ENCODE measurements around the gene ACER3. TPM values are rescaled to one million over a fixed set of nuclear protein-coding genes. Genes with fewer than 3 reads are reported as not detected.

Gene ACER3
- total RNA-seq, 1 donor from 2014 or later, result 17.3 TPM

- DNase-seq (ENCODE audit: low read depth), result no peak
- TF ChIP-seq, protein P1, sequence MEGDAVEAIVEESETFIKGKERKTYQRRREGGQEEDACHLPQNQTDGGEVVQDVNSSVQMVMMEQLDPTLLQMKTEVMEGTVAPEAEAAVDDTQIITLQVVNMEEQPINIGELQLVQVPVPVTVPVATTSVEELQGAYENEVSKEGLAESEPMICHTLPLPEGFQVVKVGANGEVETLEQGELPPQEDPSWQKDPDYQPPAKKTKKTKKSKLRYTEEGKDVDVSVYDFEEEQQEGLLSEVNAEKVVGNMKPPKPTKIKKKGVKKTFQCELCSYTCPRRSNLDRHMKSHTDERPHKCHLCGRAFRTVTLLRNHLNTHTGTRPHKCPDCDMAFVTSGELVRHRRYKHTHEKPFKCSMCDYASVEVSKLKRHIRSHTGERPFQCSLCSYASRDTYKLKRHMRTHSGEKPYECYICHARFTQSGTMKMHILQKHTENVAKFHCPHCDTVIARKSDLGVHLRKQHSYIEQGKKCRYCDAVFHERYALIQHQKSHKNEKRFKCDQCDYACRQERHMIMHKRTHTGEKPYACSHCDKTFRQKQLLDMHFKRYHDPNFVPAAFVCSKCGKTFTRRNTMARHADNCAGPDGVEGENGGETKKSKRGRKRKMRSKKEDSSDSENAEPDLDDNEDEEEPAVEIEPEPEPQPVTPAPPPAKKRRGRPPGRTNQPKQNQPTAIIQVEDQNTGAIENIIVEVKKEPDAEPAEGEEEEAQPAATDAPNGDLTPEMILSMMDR (IDR thresholded peaks at IDR 0.05; ENCODE audit: insufficient read depth, low read depth, low read length), result no peak
- no peak for TF ChIP-seq EZH2 (IDR thresholded peaks at IDR 0.05; ENCODE audit: insufficient read depth, low read length)
- H3K9ac ChIP-seq (ENCODE audit: low read length), result no peak overlapping the region
- Mint-ChIP-seq H3K4me1 (ENCODE audit: low read depth, unreplicated experiment) (peaks cover 8% of the 10 kb centered on the region), H3K9me3 (ENCODE audit: unreplicated experiment) (no peaks in the 10 kb centered on the region), H3K27me3 (ENCODE audit: low read depth, unreplicated experiment) (peaks cover 20% of the 10 kb centered on the region), H3K27ac (ENCODE audit: unreplicated experiment) (no peak overlapping the region), H3K36me3 (ENCODE audit: low read depth, unreplicated experiment) (peaks cover 2% of the 10 kb centered on the region), H3K4me3 (ENCODE audit: unreplicated experiment) (no peak overlapping the region)
- H2AFZ ChIP-seq (ENCODE audit: low read depth, low read length), result no peak overlapping the region
- no peaks in the 10 kb centered on the region for H3K4me1 ChIP-seq (ENCODE audit: insufficient read depth, low read length)
- H3K36me3 ChIP-seq (ENCODE audit: insufficient read depth, low read length), result no peaks in the 10 kb centered on the region
- no peak overlapping the region for H3K4me2 ChIP-seq (ENCODE audit: low read length)
- no peak for FAIRE-seq
- no peaks in the 10 kb centered on the region for H3K79me2 ChIP-seq (ENCODE audit: insufficient read depth, low read length)
- no peak overlapping the region for H3K4me3 ChIP-seq (ENCODE audit: insufficient read depth, low read depth, low read length)
- H3K9me3 ChIP-seq (ENCODE audit: insufficient read depth, low read depth, low read length), result no peaks in the 10 kb centered on the region
- H4K20me1 ChIP-seq (ENCODE audit: insufficient read depth, low read length), result no peaks in the 10 kb centered on the region
- peaks cover 16% of the 10 kb centered on the region for H3K27me3 ChIP-seq (ENCODE audit: insufficient read depth, low read length)
- H3K27ac ChIP-seq (ENCODE audit: low read depth, low read length), result no peak overlapping the region
Measured at GRCh38 chr11:77029829-77030228, 169.1 kb downstream of the ACER3 start.

DNA sequence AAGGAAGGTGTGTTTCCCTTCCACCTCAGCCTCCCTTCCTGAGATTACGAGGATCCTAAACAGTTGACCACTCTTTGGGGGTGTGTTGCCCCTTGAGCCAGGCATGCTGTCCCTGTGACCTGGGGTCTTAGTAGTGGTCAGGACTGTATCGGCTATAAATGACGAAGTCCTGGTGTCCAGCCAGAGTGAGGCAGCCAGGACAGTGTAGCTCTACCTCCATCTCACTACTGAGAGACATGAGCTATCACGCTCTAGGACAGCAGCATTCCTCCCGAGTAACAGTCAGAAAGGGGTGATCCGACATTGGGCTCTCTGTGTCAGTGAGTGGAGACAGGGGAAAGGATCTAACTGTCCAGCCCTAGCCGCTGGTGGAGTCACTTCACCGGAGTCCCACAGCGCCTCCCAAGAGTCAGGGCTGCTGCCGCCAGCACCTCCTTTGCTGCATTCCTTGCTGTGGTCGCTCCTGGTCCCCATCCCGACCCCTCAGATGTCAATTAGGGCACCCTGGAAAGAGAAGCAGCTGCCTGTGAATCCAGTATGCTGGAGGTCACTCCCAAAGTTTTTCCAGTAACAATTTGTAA, 170.2 kb downstream of the ACER3 start:
- no peaks in the 10 kb centered on the region for H3K9me3 Mint-ChIP-seq (ENCODE audit: unreplicated experiment)
- peaks cover 20% of the 10 kb centered on the region for H3K27me3 Mint-ChIP-seq (ENCODE audit: low read depth, unreplicated experiment)

DNA sequence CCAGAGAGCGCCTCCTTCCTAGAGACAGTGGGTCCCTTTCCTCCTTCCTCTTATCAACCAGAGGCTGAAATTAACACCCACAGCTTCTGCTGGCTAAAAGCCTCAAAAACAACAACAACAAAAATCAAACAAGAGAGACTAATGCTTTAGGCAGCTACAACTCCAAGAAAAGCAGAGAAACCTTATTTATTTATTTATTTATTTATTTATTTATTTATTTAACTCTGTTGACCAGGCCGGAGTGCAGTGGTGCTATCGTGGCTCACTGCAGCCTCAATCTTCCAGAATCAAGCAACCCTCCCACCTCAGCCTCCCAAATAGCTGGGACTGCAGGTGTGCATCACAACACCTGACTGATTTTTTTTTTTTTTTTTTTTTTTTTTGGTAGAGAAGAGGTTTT, 170.9 kb downstream of the ACER3 start:
- H3K4me1 Mint-ChIP-seq (ENCODE audit: low read depth, unreplicated experiment), result peaks cover 8% of the 10 kb centered on the region
- no peaks in the 10 kb centered on the region for H3K4me1 ChIP-seq (ENCODE audit: insufficient read depth, low read length)
- peaks cover 22% of the 10 kb centered on the region for H3K27me3 Mint-ChIP-seq (ENCODE audit: low read depth, unreplicated experiment)
- no peaks in the 10 kb centered on the region for H3K79me2 ChIP-seq (ENCODE audit: insufficient read depth, low read length)
- DNase-seq (ENCODE audit: low read depth), result no peak
- H3K9me3 Mint-ChIP-seq (ENCODE audit: unreplicated experiment), result no peaks in the 10 kb centered on the region
- no peak overlapping the region for H2AFZ ChIP-seq (ENCODE audit: low read depth, low read length)
- FAIRE-seq, result no peak
- no peaks in the 10 kb centered on the region for H4K20me1 ChIP-seq (ENCODE audit: insufficient read depth, low read length)
- no peaks in the 10 kb centered on the region for H3K36me3 ChIP-seq (ENCODE audit: insufficient read depth, low read length)
- H3K27me3 ChIP-seq (ENCODE audit: insufficient read depth, low read length), result peaks cover 16% of the 10 kb centered on the region
- H3K4me2 ChIP-seq (ENCODE audit: low read length), result no peak overlapping the region
- no peak overlapping the region for H3K4me3 Mint-ChIP-seq (ENCODE audit: unreplicated experiment)
- peaks cover 2% of the 10 kb centered on the region for H3K36me3 Mint-ChIP-seq (ENCODE audit: low read depth, unreplicated experiment)
- no peaks in the 10 kb centered on the region for H3K9me3 ChIP-seq (ENCODE audit: insufficient read depth, low read depth, low read length)
- TF ChIP-seq, protein P1 (IDR thresholded peaks at IDR 0.05; ENCODE audit: insufficient read depth, low read depth, low read length), result no peak
- TF ChIP-seq EZH2 (IDR thresholded peaks at IDR 0.05; ENCODE audit: insufficient read depth, low read length), result no peak
- H3K9ac ChIP-seq (ENCODE audit: low read length), result no peak overlapping the region
- no peak overlapping the region for H3K27ac ChIP-seq (ENCODE audit: low read depth, low read length)
- H3K4me3 ChIP-seq (ENCODE audit: insufficient read depth, low read depth, low read length), result no peak overlapping the region
- no peak overlapping the region for H3K27ac Mint-ChIP-seq (ENCODE audit: unreplicated experiment)

More for the DNA sequence above, 170.2 kb downstream of the ACER3 start:
- no peak overlapping the region for H3K4me2 ChIP-seq (ENCODE audit: low read length)
- DNase-seq (ENCODE audit: low read depth) (no peak), FAIRE-seq (no peak)
- H3K9ac ChIP-seq (ENCODE audit: low read length), result no peak overlapping the region
- no peak overlapping the region for H2AFZ ChIP-seq (ENCODE audit: low read depth, low read length)
- no peak overlapping the region for H3K4me3 Mint-ChIP-seq (ENCODE audit: unreplicated experiment)
- no peaks in the 10 kb centered on the region for H3K79me2 ChIP-seq (ENCODE audit: insufficient read depth, low read length)
- H3K36me3 Mint-ChIP-seq (ENCODE audit: low read depth, unreplicated experiment), result peaks cover 2% of the 10 kb centered on the region
- no peak overlapping the region for H3K27ac Mint-ChIP-seq (ENCODE audit: unreplicated experiment)
- peaks cover 8% of the 10 kb centered on the region for H3K4me1 Mint-ChIP-seq (ENCODE audit: low read depth, unreplicated experiment)
- peaks cover 16% of the 10 kb centered on the region for H3K27me3 ChIP-seq (ENCODE audit: insufficient read depth, low read length)
- H3K9me3 ChIP-seq (ENCODE audit: insufficient read depth, low read depth, low read length), result no peaks in the 10 kb centered on the region
- H3K36me3 ChIP-seq (ENCODE audit: insufficient read depth, low read length), result no peaks in the 10 kb centered on the region
- H3K4me3 ChIP-seq (ENCODE audit: insufficient read depth, low read depth, low read length), result no peak overlapping the region
- no peaks in the 10 kb centered on the region for H3K4me1 ChIP-seq (ENCODE audit: insufficient read depth, low read length)
- no peak overlapping the region for H3K27ac ChIP-seq (ENCODE audit: low read depth, low read length)
- TF ChIP-seq, protein P1 (IDR thresholded peaks at IDR 0.05; ENCODE audit: insufficient read depth, low read depth, low read length), result no peak
- no peak for TF ChIP-seq EZH2 (IDR thresholded peaks at IDR 0.05; ENCODE audit: insufficient read depth, low read length)
- no peaks in the 10 kb centered on the region for H4K20me1 ChIP-seq (ENCODE audit: insufficient read depth, low read length)

All from astrocyte (in vitro differentiated cells and primary cell).